ENCODE measurements around the gene CTTN.
A peak's percentile ranks its signal among the peaks of the same experiment; 100 is the strongest.

CTTN gene

DNA sequence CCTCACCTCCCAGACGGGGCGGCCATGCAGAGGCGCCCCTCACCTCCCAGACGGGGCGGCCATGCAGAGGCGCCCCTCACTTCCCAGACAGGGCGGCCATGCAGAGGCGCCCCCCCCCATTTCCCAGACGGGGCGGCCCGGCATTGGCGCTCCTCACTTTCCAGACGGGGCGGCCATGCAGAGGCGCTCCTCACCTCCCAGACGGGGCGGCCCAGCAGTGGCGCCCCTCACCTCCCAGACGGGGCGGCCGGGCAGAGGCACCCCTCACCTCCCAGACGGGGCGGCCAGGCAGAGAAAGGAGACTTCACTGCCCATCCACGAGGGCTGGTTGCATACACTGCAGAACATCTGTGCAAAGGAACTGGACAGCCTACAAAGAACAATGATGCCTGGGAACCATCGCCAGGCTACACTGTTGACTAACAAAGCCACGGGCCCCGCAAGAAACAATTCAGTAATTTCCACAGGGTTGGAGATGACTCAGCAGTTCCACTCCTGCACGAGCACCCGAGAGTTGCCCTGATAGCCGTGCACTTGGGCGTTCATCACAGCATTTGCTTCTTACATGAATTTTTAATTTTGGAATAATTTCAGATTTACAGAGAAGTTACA lies 58.7 kb downstream of the CTTN start:
- DNase-seq (ENCODE audit: low spot score): no peak

DNA sequence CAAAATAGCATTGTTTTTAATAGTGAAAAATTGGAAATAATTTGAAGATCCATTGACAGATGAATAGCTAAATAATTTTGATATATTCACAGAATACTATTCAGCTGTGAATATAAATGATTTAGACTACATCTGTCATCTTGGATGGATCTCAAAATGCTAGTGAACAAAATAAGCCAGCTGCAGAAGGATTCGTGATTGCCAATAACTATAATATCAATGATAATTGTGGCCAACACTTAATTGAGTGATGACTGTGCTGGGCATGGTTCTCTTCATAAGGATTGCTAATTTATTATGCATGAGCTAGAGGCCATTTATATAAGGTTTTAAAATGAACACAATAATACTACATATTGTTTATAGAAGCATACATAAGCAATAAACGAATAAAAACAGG lies 60.4 kb downstream of the CTTN start:
- no peak for DNase-seq (ENCODE audit: low spot score)

DNA sequence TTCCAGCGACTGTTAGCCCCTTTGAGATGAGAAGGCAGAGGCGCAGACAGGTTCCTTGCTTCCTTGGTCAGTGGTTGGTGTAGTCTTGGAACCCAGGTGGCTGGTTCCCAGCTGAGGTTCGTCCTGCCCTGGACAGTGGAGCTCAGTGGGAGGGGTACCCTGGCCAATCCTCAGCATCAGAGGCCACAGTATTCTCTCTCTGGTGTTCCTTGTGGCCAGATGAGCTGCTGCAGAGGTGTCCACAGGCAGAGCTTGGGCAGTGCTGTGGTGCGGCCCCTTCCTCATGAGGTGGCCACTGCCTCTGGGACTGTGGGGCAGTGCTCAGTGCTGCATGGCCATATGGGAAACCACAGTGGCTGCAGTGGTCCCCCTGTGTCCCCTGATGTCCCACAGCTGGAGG lies 61.8 kb downstream of the CTTN start:
- no peak for DNase-seq (ENCODE audit: low spot score)

DNA sequence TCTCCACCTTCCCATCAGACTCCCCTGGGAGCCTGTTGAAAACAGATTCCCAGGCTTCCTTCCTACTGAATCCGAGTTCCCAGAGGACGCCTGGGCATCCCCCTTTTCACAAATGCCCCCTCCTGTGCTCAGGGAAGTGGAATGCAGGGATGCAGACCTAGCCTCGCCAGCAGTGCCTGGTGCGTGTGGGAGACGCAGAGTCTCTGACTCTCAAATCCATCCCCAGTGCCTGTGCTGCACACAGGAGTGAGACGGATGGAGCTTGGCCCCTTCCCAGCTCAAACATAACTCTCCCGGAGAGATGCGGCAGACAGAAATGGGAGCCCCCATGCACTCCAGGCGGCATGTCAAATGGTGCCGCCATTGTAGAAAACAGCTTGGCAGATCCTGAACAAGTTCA lies 62.6 kb downstream of the CTTN start:
- no peak for DNase-seq (ENCODE audit: low spot score)

DNA sequence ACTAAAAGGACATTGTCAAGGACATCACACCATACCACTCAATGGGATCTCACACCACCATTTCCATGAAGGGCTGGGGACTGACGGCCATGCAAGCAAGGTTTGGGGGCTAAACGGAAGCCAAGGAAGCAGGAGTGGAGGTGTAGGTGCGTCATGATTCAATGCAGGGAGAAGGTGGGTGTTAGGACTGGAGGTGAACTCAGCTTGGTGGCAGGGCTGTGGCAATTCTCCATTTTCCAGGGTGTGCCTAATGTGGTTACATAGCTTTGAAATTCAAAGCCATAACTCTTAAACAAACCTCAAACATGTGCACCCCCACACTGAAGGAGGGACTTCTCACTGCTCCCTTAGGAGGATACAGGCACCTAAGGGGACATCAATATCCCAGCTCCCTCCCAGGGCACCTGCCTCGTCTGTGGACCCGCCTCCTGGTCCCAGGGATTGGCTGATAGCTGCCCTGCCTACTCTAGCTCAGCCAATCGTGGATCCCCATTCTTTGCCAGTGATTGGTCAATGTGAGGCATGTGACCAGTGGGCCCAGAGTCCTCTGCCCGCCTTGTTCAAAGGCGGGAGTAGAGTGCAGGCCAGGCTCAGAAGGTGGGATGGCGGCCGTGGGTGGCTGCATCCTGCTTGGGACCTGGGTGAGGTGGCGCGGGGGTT lies 64.6 kb downstream of the CTTN start:
- no peak for DNase-seq (ENCODE audit: low spot score)

DNA sequence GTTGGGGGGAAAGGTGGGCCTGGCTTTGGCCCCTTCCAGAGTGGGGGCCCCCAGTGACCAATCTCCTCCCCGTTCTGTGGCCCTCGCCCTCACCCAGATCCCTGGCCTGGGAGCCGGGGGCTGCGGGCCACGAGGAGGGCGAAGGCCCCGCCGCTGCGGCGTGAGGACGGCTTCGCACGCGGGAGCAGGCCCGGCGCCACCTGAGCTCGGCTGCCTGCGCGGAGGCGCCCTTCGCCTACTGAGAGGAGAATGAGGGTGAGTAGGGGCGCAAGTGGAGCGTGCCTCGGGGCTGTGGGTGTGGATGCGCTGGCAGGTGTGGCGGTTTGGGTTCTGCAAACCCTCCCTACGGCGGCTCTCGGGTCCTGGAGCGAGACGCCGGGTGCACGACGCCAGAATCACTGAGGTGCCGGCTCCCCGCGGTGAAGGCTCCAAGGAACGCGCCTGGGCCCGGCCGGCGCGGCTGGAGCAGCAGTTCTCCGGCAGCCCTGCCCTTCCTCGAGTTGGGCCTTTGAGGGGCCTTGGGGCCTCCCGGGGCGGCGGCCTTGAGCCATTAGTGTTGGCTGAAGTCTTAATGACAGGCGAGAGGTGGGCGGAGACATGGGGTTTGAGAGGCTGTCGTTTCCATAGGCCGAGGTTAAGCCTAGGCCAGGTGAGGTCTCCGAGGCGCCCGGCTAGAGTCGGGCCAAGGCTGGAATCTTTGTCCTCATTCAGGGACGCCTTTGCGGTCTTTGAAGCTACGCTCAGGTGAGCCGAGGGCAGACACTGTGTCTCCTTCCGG lies 65.3 kb downstream of the CTTN start:
- no peak for DNase-seq (ENCODE audit: low spot score)

DNA sequence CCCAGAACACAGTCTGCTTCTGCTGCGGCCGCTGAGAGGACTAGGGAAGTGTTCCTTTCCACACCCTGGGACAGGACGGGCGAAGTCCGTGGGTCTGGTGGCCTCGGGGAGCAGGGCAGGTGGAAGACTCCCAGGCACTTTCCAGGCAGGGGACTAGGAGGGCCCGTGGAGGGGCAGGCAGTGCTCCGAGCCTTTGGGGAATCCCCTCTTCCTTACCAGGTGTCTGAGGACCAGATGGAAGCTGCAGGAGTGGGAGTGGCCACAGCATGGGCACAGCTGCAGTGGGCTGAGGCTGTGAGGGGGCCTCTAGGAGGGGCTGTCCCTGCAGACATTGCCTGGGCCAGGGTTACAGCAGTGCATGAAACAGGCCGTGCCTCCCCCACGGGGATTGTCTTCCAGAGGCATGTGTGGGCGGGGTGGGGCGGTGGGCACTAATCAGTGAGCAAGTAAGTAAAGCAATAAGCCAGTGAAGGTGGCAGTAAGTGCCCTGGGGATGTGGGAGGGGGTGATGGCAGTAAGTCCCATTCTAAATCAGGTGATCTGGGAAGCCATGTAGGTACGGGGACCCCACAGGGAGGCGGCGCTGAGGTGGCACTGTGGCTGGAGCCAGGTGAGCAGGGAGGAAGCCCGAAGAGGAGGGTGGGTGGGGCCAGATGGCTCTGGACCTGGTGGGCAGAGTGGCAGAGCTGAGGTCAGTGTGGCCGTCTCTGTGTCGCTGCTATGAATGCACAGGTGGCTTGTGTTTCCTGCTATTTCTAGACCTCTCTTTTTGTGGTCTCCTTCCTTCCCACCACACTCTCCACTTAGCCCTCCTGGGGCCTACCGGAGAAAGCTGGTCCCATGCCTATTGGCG lies 66.4 kb downstream of the CTTN start:
- no peak for DNase-seq (ENCODE audit: low spot score)

DNA sequence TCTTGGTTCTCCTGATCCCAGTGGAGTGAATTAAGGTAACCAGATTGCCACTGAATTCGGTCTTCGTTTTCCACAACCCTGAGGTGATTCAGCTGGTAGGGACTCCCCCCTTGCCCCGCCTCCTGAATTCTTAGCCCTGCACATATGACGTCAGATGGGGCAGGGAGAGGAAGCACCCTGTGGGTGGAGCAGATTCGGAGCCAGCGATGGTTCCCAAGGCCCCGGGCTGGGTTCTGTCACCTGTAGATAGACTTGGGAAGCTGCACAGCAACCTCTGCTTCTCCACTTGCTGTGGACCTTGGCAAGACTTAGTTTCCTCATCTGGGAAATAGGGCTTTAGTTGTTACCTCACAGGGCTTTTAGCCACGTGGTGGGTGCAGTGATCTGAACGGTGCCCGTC lies 67.8 kb downstream of the CTTN start:
- DNase-seq (ENCODE audit: low spot score): no peak

DNA sequence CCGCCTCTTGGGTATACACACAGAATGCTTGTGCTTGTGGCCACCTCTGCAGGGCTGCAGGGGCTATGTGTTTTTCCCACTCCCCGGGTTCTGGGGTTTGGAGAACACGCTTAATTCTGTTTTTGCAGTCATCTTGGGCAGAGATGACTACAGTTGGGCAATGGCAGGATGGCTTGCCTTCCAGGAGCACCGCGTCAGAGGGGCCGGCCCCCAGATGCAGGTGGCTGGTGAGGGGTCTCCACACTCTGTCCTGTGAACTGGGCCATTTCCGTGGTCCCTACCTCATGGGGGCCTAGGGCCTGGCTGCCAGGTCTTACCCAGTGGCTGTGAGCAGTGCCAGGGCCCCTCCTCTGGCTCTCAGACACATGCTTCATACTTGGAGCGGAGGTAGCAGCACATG lies 68.3 kb downstream of the CTTN start:
- no peak for DNase-seq (ENCODE audit: low spot score)

DNA sequence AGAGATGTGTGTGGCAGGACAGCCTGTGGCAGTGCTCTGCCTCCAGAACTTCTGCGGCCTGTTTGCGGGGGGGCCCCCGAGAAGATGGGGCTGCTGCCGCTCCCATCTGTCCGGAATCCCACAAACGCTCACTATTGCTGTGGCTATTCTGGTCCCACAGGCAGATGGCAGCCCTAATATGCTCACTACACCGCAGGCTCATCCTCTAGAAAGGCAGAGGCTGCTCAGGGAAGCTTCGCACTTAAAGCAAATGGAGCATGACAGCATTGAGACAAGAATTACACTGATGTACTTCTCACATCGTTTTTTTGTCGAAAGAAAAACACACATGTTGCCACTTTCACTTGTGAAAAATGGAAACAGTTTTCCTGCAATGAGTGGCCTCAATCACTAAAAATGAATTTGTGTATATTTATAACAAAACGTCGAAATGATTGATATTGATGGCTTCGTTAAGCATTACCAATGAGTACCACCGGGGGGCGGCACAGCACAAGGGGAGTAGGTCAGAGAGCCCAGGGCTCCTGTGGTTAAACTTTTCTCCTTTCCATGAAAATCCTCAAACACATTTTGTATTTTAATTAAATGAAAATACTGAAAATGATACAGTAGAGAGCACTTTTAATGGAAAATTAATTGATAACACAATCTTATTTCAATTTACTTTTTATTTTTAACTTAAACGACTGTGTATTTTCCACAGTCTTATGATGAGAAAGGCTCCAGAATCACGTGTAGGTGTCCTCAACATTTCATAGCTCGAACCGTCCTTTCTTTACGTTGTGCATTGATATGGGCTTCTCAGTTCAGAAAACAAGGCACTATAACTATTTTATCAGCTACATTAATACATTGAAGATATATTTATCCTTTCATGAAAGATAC lies 69.1 kb downstream of the CTTN start:
- DNase-seq (ENCODE audit: low spot score): no peak

DNA sequence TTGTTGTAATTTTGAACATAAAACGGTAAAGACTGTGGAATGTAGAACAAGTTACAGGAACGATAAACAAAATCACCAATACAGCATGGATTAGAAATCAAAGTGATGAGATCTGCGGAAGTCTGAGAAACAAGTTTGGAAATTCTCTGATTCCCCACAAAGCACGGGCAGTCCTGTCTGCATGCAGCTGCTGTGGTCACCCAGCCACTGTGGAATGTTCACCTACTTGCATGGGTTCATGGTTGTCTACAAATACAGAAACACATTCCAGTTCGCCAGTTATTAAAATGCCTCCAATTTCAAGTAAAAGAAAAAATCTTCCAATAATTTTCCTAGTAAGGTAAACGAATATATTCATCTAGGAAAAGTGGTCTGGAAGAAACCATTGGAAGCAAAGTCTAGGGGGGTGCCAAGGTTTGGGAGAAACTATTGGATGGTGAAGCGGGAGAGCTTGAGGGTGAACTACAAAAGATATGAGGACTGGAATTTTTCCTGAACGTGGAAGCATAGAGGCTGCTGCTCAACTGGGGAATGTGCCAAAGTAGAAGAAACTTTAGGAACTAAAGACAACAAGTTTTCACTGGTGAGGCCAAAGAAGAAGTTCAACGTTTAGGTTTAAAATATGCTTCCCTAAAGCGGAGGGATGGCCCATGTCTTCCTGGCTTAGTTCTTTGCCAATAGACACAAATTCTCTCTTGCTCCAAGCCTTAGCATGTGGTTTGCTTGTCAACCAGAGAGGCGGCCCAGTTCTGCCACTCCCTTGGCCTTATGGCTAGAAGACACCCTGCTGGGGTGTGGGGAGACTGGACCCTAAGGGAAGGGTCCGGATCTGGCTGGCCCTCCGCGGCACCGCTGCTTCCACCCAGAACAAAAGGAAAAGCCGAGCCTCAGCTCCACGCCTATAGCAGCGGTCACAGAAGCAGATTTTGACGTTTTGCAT lies 70.2 kb downstream of the CTTN start:
- no peak for DNase-seq (ENCODE audit: low spot score)

DNA sequence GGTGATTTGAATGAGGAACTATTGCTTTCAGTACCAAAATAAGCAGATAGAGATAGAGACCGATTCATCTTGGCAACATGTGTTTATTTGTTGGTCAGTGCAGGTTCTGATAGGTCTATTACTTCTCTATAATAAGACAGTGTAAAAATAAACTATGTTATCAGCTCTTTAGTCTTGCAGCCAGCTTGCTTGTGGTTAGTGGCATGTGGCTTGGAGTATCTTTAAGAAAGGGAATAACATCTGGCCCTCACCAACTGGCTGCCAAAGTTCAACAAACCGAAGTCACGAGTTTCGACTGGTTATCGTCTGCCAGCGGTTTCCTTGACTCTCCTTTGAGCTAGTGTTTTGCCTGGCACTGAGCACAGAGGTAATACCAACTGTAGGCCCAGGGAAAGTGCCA lies 71.8 kb downstream of the CTTN start:
- DNase-seq (ENCODE audit: low spot score): no peak

DNA sequence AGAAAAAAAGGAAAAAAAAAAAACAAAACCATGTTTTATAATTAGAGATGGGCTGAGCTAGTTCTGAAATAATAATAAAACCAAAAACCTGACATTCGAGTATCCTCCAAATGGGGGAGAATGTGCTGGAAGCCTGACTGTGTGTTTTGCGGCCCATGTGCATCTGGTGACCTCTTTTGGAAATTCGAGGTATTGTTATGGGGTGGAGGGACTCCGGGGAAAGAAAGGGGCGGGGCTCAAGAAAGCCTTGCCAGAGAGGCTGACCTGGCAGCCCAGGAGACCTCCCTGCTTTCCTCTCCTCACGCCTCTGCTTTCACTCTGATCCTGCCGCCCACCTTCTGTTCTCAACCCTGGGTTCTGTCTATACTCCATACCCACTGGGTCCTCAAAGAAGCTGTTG lies 72.9 kb downstream of the CTTN start:
- DNase-seq (ENCODE audit: low spot score): peak; percentile 10

DNA sequence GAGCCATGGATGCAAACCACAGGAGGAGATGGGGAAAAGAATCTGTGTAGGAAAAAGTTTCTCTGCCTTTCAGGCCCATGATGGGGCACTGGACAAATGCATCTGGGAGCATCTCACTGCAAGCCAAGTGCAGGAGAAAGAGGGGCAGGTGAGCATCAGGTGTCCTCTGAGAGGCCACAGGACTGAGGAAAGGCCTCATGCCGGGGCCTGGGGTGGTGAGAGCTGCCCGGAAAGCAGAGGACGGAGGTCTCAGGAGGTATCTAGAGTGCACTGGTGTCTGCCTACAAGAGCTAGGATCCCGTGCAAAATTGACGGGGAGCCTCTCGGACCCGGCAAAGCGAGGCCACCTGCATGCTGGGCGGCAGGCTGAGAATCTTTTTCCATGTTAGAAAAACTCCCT lies 73.9 kb downstream of the CTTN start:
- no peak for DNase-seq (ENCODE audit: low spot score)

DNA sequence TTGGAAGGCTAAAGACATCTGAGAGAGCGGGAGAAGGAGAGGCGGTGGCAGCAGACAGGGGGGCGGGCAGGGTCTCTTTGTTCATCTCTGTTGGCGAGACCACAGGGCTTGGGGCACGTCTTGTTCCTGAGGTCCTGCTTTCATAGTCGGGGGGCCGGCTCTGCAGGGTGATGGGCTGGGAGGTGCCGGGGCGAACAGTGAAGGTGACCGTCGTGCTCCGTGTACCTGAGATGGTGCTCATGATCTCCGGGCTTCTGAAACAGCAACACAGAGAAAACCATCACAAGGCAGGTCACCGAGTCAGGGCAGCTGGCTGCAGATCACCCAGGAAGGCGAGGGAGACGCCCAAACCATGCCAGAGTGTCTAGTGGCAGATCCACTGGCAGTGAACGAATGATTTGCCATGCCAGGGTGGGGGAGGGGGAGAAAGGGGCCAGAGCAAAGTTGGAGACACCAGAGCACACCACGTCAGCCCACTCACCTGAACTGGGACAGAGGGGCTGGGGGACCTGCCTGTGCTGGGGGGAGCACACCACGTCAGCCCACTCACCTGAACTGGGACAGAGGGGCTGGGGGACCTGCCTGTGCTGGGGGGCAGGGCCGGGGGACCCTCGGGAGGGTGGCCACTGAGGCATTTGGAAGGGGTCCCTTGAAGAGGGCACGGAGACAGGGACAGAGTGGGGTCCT lies 75.0 kb downstream of the CTTN start:
- DNase-seq (ENCODE audit: low spot score): no peak

DNA sequence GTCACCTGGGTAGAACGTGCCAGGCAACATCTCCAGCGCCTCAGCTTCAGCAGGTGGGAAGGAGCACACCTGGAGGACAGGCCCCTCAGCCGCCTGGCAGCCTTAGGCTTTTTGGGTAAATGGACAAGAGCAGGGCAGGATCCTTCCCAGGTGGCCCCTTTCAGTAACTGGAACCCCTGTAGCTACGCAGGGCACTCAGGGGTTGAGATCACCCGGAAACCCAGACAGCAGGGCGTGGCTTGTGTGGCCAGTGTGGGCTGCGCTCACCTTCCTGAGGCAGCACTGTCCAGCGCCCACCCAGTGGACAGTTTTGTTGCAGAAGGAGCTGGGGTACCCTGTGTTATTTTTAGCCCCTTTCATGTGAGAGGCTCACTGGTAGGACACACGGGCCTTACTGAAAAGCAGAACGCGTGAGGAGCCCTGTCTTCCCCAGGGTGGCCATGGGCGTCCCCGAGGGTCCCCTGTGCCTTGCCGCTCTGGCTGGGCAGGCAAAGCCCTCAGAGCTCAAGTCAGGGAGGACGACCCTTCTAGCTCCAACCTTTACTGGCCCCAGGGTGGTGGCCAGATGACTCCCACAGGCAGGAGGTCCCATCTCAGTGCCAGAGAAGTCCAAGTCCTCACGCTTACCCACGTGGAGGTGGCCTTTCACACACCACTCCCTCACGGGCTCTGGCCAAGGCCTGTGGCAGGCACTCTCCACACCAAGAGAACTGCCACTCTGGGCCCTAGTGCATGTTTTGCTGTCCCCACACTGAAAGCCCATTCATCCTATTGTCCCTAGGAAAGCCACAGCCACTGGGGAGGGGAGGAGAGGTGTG lies 75.8 kb downstream of the CTTN start:
- no peak for DNase-seq (ENCODE audit: low spot score)

DNA sequence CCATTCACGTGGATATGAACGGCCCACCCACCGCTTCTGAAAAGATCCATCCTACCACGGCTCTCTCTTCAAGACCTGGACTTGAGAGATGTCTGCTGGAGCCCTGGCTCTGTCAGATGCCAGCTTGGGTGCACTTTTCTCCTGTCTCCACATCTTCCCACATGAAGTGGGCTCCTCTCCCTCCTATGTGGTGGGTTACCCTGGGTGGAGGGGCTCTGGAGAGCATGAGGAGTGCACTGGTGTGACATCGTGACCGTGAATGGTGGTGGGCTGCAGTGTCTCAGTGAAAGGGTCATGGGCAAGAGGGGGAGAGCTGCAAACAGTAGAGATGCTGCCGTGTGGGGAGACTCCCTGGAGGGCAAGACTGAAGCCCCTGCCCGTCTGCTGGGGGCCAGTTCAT lies 76.4 kb downstream of the CTTN start:
- DNase-seq (ENCODE audit: low spot score): no peak

DNA sequence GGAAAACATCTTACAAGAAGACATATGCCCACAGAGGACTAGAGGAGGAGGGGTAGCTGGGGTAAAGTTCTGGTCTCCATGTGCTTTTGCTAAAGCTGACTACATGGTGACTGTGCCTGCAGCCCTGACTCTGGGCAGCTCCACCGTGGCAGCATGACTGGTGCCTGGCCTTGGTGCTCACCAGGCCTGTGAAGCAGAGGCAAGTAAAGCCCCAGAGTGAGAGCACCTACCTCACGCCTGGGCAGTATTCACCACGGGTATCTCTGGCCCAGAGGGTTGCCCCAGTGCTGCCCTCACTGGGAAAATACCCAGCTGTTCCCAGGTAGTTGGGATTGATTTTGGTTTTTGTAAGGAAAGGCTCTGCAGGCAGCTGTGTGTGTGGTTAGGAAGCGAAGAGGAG lies 78.3 kb downstream of the CTTN start:
- DNase-seq (ENCODE audit: low spot score): no peak

DNA sequence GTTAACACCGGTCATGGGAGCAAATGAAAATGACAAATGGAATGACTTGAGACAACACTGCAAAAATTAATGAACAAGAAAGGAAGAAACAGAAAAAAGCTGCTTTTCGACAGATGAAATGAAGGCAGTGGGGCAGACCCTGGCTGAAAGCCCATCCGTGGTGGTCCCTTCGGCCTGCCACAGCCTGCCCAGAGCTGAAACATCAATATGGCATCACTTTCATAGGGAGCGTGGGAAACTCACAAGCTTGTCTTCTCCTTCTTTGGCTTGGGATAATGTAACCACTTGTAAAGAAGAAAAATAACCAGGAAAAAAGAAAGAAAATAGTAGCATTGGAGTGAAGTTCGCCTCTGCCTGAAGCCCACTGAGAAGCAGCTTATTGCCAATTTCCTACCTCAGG lies 78.8 kb downstream of the CTTN start:
- no peak for DNase-seq (ENCODE audit: low spot score)

All from CD4-positive, alpha-beta T cell treated with Interleukin-2 at 100 ng/mL for 4 hours (primary cell).